Femur (tissue), 1 donor: Measurements from ENCODE around the gene ESCO1.

ENCODE experiments used
- DNase-seq: peaks from one replicate; pipeline ENCODE4 v3.0.0-alpha.2; 2017

The ESCO1 gene

DNA sequence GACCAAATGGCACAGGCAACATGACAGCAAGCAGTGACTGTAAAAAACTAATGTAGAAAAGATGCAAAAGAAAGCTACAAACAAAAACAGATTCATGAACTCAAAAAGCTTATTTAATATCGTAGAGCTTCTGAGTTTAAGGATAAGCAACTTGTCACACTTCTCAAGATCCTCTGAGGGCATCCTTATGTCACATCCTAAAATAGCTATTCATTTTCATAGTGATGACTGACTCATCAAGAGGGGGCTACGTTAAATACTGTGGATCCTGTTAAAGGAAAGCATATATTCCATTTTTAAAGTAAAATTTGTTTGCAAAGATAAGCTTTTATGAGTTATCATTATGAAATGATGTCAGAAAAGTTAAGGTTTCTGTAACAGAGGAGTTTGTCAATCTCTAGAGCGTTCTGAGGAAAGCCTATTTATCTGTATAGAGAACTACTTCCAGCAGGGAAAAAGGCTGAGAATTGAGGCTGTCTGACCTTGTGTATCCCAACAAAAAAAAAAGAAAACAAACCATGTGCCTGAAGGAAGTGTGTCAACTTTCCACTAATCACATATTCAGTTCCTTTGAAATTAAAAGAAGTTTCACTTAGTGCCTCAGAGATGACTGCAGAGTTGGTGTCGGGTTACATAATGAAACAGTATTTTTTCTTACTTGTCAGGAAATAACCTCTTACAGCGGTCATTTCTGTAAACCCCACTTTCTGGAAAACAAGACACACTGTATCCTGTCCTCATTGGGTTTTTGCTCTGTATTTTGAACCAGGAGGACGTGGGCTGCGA lies 115.5 kb downstream of the ESCO1 start:
- DNase-seq = no peak

DNA sequence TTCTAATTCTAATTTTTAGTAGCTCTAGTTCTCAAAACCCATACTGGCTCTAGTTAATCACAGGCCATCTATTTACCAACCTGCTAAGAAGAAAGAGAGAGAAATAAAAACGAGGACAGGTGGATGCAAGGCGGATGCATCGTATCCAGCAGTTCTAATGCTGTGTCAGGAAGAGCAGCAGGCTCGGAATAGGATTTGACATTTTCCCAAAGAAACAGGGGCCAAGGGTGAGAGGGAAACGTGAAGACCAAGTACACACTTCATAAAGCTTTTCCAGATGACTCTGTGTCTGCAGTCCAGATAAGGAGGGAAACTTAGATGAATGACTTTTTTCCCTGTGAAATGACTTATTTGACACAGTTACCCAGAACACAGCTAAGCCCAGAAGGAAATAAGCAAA lies 117.5 kb downstream of the ESCO1 start:
- no peak for DNase-seq

DNA sequence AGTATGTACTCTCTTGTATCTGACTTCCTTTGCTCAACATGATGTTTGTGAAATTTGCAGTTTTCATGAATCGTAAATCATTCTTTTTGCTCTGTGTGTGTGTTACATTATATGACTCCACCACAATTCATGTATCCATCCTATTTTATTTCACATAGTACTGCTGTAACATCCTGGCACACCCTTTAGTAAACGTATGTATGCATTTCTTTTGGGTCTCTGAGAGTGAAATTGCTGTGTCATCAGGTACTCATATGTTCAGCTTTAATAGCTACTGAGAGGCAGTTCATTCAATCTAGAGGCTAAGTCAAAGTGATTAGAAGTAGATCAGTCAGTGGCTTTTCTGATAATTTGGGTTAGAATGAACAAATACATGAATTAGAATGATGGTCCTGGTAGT lies 118.8 kb downstream of the ESCO1 start:
- DNase-seq = no peak

DNA sequence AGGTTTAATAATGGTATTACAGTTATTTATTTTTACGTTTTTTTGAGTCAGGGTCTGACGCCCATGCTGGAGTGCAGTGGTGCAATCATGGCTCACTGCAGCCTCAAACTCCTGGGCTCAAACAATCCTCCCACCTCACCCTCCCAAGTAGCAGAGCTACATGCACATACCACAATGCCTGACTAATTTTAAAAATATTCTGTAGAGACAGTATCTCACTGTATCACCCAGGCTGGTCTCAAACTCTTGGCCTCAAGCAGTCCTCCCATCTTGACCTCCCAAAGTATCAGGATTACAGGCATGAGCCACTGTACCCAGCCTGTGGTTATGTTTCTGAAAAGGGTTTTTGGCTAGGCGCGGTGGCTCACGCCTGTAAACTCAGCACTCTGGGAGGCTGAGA lies 120.8 kb downstream of the ESCO1 start:
- DNase-seq = no peak
